ENCODE results near the gene GIMAP8.

The GIMAP8 gene

DNA sequence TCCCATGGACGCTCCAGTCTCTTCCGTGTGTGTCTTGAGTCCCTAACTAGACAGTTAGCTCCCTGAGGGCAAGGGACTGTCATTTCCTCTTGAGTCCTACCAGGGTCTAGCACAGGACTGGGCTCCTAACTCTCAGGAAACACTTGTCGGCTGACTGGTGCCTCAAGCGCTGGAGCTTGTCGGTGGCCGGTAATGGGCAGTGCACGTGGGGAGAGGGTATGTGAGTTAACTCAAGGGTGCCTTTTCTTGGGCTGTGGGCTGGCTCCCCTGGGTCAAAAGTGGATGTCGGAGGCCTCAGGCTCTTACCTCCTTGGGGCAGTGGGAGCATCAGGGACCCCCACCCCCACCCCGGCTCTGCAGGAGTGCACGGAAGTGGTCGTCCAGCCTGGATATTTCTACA, 38.4 kb upstream of the GIMAP8 start:
- no peak for DNase-seq

DNA sequence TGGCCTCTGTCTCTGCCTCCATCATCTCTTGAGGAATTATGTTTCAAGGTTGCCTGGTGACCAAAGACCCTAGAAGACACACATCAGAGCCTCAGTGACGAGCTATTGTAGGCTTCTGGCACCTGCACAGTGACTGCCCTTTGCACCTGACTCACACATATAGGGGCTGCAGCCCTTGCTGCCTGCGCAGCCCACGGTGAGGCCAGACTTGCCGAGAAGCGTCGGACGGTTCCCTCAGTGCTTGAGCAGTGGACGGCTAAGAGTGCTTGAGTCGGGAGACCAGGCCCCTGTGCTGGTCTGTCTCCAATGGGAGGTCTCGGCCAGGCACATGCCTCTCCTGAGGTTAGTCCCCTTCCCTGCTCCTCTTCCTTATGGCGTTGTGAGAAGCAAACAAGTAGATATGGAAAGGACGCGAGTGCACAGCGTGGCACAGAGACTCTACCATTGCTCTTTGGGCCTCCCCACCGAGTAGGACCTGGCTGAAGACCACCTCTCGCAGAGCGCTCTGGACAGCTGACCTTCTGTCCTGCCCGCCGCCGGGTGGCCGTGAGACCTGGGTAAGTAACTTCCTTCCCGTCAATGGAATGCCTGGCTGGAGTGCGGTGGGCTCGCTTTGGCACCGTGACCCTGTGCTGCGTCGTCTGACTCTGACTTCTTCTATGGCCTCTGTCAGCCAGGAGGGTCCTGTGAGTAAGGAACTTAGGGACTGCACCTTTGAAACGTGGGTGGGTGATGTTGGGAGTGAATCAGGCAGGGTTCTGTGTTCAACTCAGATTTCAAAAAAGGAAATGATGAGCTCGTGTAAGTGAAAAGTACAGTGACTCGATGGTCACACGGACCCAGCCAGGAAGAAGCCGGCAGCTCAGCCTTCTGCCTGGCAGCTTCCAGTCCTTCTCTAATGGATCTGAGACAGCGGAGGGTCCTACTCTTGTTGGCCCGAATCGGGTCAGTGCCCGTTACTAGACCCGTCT, 37.6 kb upstream of the GIMAP8 start:
- no peak for DNase-seq

DNA sequence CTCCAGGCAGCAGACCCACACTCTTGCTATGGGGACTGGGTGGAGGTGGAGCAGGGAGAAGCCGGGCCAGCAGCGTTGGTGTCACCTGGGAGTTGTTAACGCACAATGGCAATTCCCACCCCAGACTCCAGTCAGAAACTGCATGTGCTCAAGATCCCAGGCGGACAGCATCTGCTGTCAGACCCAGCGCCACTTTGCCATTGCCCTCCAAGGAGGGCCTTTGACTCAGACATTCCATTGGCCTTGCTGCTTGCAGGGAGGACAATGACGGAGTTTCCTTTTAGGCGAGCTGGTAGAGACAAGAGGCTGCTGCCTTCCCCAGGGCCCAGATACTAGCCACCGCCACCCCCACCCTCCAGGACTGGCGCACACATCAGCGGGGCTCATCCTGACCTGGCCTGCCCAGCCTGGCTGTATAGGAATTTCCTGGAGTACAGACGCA, 36.8 kb upstream of the GIMAP8 start:
- no peak for DNase-seq

DNA sequence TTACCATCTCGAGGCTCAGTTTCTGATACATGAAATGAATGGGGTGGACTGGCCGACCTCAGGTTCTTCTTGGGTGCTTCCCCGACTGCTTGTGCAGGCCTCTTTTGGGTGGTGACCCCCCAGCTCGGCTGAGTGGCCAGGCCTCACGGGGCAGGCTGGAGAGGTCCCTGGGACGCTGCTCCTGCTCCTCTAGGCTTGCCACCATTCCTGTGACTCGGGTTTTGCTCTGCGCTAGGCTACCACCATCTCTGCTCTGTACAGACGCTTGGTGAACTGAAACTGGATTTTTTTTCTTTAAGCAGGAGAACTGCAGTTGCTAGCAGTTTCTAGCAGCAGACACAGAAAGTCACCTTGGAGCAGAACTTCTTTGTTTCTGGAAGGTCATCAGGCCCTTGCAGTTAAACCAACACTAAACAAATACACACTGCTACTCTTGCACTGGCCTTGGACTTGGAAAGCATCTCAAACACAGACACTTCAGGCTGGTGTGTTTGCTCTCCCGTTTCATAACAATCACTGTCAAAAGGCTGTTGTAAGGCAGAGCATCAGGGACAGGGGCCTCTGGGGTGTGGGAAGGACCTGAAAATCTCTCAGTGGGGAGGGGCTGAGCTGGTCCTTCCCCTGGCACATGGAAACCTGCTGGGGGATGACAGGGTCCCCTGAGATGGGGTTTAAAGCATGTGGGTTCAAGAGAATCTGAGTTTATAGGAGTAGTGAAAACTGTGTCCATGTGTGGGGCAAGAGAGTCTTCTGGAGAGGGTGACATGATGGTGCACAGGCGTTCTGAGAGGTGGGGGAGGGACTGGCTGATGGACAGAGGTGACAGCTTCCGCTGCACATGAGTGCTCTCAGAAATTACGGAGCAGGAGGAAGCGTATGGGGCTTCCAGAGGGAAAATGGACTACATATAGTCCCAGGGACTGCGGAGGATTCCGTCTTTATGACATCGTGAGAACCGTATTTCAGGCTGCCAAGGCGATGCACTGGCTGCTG, 35.0 kb upstream of the GIMAP8 start:
- DNase-seq, result peak; percentile 45

DNA sequence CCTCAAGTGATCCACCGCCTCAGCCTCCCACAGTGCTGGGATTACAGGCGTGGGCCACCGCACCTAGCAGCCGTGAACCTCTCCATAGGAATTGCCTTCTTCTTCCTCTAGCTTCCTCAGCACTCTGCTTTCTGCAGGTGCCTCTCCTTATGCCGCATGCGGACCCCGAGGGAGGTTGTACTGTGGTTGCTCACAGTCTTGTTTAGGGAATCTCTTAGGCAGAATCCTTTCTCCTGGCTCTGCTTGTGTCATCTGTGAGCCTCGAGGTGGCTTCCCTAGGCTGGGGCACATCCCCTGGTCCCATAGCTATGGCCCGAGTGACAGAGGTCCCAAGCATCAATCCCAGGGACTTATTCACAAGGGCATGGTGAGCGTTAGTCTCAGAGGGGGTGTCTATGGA, 33.2 kb upstream of the GIMAP8 start:
- no peak for DNase-seq

DNA sequence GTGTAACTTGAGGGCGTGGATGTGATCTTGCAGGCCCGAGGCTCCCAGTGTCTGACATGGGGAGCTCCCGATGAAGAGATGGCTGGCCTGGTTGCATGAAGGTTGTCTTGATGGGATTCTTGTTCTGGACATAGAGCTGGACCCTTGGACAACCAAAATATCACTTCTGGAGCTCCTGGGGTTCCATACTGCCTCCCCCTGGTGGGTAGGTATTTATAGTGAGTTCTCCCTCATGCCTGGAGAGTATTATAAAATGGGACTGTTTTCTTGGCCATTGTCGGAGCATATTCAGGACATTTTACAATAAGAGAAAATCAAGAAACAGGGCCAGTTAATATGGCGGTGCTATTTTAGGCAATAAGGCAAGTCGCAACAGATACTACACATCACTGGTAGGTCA, 32.6 kb upstream of the GIMAP8 start:
- DNase-seq, result no peak

DNA sequence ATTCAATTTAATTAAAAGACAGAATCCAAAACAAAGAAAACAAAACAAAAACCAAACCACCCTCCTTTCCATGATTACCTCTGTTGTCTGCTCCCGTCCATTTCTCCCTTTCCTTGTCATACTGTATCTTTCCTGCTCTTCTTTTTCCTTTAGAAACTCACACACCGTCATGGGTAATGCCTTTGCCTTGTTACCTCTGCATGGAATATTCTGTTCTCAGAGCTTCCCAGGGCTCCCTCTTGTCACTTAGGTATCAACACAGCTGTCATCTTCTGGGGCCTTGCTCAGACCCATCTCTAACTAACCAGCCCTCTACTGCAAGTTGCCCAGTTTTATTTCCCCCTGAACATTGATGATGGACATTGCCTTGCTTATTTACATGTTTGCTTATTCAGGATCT, 30.2 kb upstream of the GIMAP8 start:
- no peak for DNase-seq

DNA sequence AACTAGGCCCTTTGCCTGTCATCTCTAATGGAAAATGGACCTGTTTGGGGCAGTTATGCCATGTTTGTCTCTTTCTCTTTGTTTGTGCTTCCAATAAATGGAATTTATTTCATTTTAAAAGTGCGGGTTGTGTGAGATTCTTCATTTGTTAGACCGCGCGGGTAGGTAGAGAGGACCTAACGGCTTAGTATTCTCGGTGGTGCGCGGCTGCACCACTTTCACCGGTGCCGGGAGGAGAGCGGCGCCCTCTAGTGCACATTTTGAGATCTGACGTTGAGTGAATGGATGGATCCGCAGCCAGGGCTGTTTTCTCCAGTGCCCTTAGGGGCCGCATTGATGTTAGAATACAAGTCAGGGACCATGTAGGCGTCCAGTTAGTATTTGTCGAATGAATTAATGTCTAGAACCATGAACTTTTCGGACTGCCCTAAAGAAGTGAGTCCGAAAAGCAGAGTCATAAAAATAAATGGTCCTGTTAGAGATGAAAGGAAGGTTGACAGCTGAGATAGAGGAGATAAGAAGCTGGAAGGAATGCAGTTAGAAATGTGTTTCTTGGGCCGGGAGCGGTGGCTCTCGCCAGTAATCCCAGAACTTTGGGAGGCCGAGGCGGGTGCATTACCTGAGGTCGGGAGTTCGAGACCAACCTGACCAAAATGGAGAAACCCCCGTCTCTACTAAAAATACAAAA, 29.3 kb upstream of the GIMAP8 start:
- DNase-seq, result peak; percentile 93

DNA sequence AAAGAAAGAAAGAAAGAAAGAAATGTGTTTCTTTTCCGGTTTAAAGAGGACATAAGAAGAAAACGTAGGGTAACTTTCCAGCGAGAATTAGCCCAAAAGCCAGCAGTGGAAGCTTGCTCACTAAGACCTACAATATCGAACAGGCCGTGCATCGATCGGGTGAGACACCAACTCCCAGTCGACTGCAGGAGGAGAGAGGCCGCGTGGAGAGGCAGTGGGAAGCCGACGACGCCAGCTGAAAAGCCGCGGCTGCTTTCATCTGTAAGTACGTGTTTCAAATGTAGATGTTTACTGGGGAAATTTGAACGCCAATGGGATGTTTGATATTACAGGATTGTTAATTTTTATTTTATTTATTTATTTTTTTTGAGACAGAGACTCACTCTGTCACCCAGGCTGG, 28.6 kb upstream of the GIMAP8 start:
- DNase-seq, result no peak

DNA sequence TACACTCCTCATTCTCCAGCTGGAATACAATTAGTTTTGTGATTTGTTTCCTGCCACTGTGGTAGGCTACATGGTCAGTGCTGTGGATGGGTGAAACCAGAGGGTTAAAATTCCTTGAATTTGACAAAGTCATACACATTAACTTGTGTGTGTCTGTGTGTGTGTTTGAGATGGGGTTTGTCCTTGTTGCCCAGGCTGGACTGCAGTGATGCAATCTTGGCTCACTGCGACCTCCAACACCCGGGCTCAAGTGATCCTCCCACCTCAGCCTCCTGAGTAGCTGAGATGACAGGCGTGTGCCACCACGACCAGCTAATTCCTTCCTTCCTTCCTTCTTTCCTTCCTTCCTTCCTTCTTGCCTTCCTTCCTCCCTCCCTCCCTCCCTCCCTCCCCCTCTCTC, 24.8 kb upstream of the GIMAP8 start:
- no peak for DNase-seq

DNA sequence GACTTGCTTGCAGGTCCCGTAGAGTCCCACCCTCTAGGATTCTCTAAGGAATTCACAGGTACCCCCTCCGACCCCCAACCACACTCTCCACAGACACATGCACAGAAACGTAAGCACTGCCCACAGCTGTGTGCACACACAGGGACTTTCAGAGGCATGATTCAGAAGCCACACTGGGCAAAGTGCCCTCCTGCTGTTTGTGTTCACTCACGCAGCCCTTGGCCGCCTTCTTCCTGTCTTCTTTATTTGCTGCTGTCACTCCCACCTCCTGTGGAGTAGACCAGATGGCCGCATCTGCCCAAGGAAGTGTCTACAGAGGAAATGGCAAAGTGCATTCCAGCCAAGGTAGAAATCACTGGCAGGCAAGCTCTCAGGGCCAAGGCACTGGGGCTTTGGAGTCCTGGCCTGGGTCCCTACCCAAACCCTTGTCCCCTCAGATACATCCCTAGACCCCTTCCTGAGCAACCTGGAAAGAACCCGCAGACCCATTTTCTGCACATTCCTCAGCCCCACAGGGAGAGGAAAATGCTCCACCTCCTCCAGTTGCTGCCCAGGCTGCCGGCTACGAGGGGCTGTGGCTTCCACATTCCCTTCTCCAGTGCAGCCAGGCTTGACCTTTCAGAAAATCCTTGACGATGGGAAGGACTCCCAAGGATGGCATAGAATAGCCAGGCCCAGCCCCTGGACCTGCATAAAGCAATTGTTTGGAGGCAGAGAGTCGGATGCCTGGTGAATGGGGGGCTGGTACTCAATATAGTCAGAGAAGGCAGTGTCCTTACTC, 21.6 kb upstream of the GIMAP8 start:
- peak; percentile 54 for DNase-seq

DNA sequence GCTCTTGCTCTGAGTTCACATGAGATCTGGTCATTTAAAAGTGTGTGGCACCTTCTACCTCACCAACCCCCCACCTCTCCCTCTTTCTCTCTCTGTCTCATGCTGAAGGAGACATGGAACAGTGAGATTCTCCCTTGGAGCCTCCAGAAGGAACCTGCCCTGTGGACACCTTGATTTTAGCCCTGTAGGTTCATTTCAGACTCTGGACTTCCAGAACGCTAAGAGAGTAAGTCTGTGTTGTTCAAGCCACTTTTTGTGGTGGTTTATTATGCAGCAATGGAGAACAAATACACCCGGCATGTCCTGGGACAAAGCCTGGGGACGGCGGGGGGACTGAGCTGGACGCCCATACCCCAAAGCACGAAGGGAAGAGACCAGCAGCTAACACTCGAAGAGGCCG, 20.7 kb upstream of the GIMAP8 start:
- DNase-seq, result no peak

DNA sequence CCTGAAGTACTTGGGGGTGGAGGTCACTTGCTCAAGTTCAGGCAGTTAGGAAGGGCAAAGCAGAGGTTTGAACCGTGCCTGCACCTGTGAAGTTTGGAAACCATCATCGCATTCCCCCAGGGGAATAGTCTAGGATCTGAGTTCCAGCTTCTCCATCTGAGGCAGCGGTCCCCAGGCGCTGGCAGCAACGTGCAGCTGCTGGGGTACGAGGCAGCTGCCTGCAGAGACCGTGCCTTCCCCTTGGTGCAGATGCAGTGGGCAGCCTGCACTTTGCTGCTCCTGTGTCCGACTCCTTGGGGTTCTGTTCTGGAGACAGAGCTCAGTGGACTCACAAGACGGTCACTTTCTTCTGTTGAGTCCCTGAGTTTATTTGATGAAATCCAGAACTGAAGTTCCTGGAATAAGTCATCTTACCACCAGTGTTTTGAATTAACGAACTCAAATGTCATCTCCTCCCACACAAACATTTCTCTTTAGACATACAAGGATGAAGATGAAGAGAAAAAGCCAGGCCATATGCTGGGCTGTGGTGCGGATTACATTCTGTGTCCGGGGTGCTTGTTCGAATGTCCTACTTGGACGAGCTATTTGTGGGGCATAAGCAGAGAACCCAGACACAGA, 19.9 kb upstream of the GIMAP8 start:
- DNase-seq, result no peak

DNA sequence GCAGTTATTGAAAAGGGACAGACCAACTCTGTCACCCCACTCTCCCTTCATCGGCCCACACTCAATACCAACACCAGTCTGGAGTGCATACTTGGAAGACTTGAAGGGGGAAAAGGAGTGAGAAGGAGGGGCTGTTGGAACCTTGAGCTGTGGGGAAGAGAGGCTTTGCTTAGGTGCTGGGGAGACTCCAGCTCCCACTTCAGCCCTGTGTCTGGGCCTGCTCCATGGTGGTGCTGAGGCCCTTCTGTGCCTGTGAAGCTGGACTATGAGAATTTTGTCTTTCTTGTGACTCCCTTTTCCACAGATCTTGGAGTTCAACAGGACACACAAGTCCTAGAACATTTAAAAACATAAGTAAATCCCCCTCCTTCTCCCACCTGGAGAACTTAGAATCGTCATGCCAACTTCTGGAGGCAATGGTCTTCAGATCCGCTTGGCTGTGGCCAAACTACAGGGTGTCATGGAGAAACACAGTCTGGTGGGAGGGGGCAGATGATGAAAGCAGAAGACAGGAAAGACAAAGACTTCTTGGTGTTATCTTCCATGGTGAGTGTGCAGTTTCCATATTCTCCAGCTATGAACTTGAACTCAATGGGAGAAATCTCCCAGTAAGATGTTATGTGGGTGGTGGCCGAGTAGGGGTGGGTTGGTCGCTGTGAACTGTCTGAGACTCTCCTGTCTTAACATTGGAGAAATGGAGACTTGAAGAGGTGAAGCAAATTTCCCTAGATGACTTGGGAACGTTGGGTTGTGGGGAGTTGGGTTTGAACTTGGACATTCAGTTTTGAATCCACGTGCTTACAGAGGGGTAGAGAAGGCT, 18.4 kb upstream of the GIMAP8 start:
- no peak for DNase-seq

DNA sequence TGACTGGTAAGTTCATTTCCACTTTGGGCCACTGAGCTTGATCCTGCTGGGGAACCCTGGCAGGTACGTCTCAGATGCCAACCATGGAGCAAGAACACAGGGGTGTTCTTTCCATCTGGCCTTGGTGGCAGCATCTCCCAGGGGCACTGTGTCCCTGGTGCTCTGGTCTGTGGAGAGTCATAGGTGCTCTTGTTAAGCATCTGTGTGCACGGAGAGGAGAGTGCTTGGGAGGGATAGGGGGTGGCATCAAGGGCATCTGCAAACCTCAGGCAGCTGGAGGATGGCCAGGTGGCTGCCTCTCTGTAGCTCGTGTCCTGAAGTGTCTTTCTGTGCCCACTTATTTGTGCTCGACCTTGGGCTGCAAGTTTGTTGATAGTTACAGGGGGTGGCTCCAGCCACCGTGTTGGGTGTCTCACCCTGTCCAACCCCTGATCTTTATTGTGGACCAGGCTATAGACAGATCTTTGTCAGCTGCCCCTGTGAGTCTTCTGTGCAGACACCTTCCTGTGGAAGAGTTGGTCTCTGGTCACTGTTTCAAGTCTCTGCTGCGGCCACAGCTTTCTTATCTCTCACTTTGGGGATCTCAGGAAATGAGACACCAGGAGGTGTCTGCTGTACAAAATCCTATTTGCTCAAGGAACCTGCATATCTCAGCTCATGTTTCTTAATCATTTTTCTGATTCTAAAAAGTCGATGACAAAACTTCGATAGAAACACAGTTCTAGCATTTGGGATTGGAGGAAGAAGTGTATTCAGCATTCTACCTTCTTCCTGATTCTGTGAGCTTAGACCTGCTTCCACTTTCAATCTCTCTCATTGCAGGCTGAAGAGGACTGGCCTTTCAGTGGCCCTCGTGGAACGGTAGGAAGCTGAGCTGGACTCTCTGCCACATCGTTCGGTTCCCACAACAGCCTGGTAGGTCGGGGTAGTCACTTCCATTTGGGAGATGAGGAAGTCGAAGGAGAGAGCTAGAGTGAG, 17.2 kb upstream of the GIMAP8 start:
- DNase-seq, result no peak

DNA sequence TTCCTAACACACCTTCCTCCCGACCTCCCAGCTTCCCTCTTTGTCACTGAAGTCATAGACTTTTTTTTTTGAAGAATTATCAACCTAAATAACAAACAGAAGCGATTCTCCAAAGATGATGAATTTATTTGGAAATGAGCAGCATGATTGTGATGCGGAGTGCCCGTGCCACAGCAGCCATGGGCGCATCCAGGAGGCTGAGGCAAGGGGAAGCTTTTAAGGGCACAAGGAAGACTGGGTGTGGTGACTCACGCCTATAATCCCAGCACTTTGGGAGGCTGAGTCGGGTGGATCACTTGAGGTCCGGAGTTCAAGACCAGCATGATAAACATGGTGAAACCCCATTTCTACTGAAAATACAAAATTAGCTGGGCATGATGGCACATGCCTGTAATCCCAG, 16.2 kb upstream of the GIMAP8 start:
- DNase-seq, result no peak

DNA sequence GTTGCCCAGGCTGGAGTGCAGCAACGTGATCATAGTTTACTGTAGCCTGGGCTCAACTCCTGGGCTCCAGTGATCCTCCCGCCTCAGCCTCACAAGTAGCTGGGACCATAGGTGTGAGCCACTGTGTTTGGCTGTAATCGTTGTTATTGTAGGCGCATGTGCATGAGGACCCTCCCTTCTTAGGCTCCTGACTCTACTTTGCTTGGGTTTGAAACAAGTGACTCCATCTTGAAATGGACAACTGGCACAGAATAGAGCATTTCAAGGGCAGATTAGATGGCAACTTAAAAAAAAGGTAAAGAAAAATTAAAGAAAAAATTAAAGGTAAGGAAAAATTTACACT, 15.4 kb upstream of the GIMAP8 start:
- no peak for DNase-seq

DNA sequence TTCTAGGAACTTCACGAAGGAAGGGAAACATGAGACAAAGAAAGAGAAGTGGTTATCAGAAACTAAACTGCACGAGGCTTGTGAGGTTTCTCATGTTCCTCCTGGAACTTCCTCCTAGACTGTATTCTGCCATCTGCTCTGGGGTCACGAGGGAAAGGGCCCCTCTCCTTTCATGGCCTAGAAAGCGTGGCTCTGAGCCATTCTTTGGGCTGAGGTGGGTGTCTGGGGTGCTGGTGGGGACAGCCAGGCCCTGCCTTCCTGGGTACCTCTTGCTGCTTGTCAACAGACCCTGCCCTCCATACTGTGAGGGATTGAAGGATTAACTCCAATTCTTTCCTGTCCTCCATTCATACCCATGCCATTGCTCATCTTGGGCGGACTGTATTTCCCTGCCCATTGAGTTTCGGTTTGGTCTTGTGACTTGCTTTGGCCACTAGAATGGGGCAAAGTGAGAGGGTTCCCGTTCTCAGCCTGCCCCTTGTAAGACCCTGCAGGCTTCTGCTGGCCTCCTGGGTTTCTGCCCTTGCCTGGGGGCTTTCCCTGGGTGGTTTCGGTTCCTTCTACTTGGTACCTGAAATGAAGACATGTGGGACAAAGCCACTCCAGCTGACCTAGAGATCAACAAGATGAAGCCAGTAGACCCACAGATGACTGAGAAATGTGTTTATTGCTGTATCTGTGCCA, 14.9 kb upstream of the GIMAP8 start:
- DNase-seq, result no peak

DNA sequence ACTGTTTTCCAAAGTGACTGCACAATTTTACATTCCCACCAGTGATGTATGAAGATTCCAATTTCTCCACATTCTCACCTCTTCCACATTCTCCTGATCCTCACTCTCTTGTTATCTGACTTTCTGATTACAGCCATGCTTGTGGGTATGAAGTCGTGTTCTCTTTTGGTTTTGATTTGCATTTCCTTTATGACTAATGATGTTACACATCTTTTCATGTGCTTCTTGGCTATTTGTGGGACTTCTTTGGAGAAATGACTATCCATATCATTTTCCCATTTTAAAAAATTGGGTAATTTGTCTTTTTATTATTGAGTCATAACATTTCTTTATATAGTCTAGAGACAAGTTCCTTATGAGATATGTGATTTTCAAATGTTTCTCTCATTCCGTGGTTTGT, 10.5 kb upstream of the GIMAP8 start:
- no peak for DNase-seq
